ENCODE measurements around the gene FIBCD1.

The FIBCD1 gene

GRCh38 chr9:130884111-130884531 lies 54.9 kb downstream of the FIBCD1 start:
- no peak overlapping the region for H3K4me3 ChIP-seq (ENCODE audit: low read depth, low read length)

- H3K4me3 ChIP-seq (ENCODE audit: low read depth, low read length): no peak overlapping the region
Measured at GRCh38 chr9:130883479-130883878, 55.6 kb downstream of the FIBCD1 start.

- no peak overlapping the region for H3K4me3 ChIP-seq (ENCODE audit: low read depth, low read length)
Measured at GRCh38 chr9:130882696-130883225, 56.3 kb downstream of the FIBCD1 start.

- H3K4me3 ChIP-seq (ENCODE audit: low read depth, low read length): no peak overlapping the region
Measured at GRCh38 chr9:130881516-130881915, 57.5 kb downstream of the FIBCD1 start.

- no peak overlapping the region for H3K4me3 ChIP-seq (ENCODE audit: low read depth, low read length)
Measured at GRCh38 chr9:130880599-130881220, 58.3 kb downstream of the FIBCD1 start.

GRCh38 chr9:130879863-130880411 lies 59.1 kb downstream of the FIBCD1 start:
- H3K4me3 ChIP-seq (ENCODE audit: low read depth, low read length): no peak overlapping the region

GRCh38 chr9:130878295-130878694 lies 60.8 kb downstream of the FIBCD1 start:
- no peak overlapping the region for H3K4me3 ChIP-seq (ENCODE audit: low read depth, low read length)

GRCh38 chr9:130877300-130877699 lies 61.7 kb downstream of the FIBCD1 start:
- no peak overlapping the region for H3K4me3 ChIP-seq (ENCODE audit: low read depth, low read length)

- no peak overlapping the region for H3K4me3 ChIP-seq (ENCODE audit: low read depth, low read length)
Measured at GRCh38 chr9:130874783-130875182, 64.3 kb downstream of the FIBCD1 start.

- no peak overlapping the region for H3K4me3 ChIP-seq (ENCODE audit: low read depth, low read length)
Measured at GRCh38 chr9:130873966-130874365, 65.1 kb downstream of the FIBCD1 start.

GRCh38 chr9:130872912-130873503 lies 66.0 kb downstream of the FIBCD1 start:
- no peak overlapping the region for H3K4me3 ChIP-seq (ENCODE audit: low read depth, low read length)

GRCh38 chr9:130872508-130872907 lies 66.5 kb downstream of the FIBCD1 start:
- no peak overlapping the region for H3K4me3 ChIP-seq (ENCODE audit: low read depth, low read length)

- no peak overlapping the region for H3K4me3 ChIP-seq (ENCODE audit: low read depth, low read length)
Measured at GRCh38 chr9:130872093-130872492, 67.0 kb downstream of the FIBCD1 start.

- no peak overlapping the region for H3K4me3 ChIP-seq (ENCODE audit: low read depth, low read length)
Measured at GRCh38 chr9:130871395-130872062, 67.5 kb downstream of the FIBCD1 start.

GRCh38 chr9:130870491-130871381 lies 68.3 kb downstream of the FIBCD1 start:
- no peak overlapping the region for H3K4me3 ChIP-seq (ENCODE audit: low read depth, low read length)

GRCh38 chr9:130869250-130869649 lies 69.8 kb downstream of the FIBCD1 start:
- H3K4me3 ChIP-seq (ENCODE audit: low read depth, low read length): no peak overlapping the region

- H3K4me3 ChIP-seq (ENCODE audit: low read depth, low read length): no peak overlapping the region
Measured at GRCh38 chr9:130868230-130868629, 70.8 kb downstream of the FIBCD1 start.

GRCh38 chr9:130867556-130867955 lies 71.5 kb downstream of the FIBCD1 start:
- no peak overlapping the region for H3K4me3 ChIP-seq (ENCODE audit: low read depth, low read length)

GRCh38 chr9:130866474-130866965 lies 72.5 kb downstream of the FIBCD1 start:
- H3K4me3 ChIP-seq (ENCODE audit: low read depth, low read length): no peak overlapping the region

GRCh38 chr9:130865921-130866320 lies 73.1 kb downstream of the FIBCD1 start:
- no peak overlapping the region for H3K4me3 ChIP-seq (ENCODE audit: low read depth, low read length)

- no peak overlapping the region for H3K4me3 ChIP-seq (ENCODE audit: low read depth, low read length)
Measured at GRCh38 chr9:130864541-130864940, 74.5 kb downstream of the FIBCD1 start.

Measured in iPS-11a (cell line).